ENCODE data around the gene LIN28B.

DNA sequence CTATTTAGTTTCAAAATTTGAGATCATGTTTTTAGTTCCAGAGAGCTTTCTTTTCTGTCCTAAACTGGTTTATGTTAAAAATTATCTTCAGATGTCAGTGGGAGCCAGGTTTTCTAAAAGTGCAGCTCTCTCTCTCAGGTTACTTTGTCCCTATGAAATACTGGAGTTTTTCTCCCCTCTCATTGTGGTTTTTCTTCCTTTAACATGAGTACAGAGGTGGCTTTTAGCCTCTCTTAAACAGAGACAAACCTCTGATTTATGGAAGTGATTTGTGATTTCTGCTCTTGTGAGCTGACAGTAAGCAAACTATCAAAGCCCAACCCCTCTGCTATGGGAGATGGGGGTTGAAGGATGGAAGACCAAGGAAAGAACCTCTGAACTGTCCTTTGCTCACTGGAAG, 85.7 kb downstream of the LIN28B start:
- TF ChIP-seq, protein P1, sequence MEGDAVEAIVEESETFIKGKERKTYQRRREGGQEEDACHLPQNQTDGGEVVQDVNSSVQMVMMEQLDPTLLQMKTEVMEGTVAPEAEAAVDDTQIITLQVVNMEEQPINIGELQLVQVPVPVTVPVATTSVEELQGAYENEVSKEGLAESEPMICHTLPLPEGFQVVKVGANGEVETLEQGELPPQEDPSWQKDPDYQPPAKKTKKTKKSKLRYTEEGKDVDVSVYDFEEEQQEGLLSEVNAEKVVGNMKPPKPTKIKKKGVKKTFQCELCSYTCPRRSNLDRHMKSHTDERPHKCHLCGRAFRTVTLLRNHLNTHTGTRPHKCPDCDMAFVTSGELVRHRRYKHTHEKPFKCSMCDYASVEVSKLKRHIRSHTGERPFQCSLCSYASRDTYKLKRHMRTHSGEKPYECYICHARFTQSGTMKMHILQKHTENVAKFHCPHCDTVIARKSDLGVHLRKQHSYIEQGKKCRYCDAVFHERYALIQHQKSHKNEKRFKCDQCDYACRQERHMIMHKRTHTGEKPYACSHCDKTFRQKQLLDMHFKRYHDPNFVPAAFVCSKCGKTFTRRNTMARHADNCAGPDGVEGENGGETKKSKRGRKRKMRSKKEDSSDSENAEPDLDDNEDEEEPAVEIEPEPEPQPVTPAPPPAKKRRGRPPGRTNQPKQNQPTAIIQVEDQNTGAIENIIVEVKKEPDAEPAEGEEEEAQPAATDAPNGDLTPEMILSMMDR (IDR thresholded peaks at IDR 0.05; ENCODE audit: poor library complexity, severe bottlenecking), result no peak
- TF ChIP-seq POLR2AphosphoS5 (IDR thresholded peaks at IDR 0.05), result no peak
- no peak for TF ChIP-seq REST (IDR thresholded peaks at IDR 0.05; ENCODE audit: borderline replicate concordance)
- no peak for TF ChIP-seq SMC3 (conservative IDR thresholded peaks at IDR 0.05; ENCODE audit: poor library complexity)
- TF ChIP-seq RAD21 (conservative IDR thresholded peaks at IDR 0.05), result no peak
- TF ChIP-seq MXI1 (conservative IDR thresholded peaks at IDR 0.05; ENCODE audit: poor library complexity, severe bottlenecking), result no peak
- no peak for TF ChIP-seq EZH2 (IDR thresholded peaks at IDR 0.05; ENCODE audit: borderline replicate concordance, insufficient read depth, low read length, poor library complexity, severe bottlenecking)
- TF ChIP-seq EP300 (conservative IDR thresholded peaks at IDR 0.05; ENCODE audit: poor library complexity, severe bottlenecking), result no peak
- TF ChIP-seq TAF1 (IDR thresholded peaks at IDR 0.05; ENCODE audit: low read depth), result no peak

Data from neural cell (in vitro differentiated cells).